Left lung (tissue), 10 donors: ENCODE measurements around the gene OR5H15. TPM values are rescaled to one million over a fixed set of nuclear protein-coding genes. Genes with fewer than 3 reads are reported as not detected.

Experiments
- ATAC-seq: fragments of 200-7000 bp; cut with Tn5 transposase; one replicate; pipeline ENCODE4 v1.9.1; 2020; ENCODE audit warnings: moderate library complexity
- DNase-seq, 4 donors: peaks; one replicate each; pipeline ENCODE4 v3.0.0-alpha.2; 2013 to 2020
- H3K27ac ChIP-seq, 2 donors: fragments of 200-600 bp; sonication (generic) in 1 of 2; one replicate each; pipeline versions ENCODE4 v1.5.0 to v1.8.0; 2020 to 2021
- H3K27me3 ChIP-seq, 2 donors: fragments of 200-600 bp; sonication (generic) in 1 of 2; one replicate each; pipeline versions ENCODE4 v1.5.0 to v1.8.0; 2020 to 2021
- H3K36me3 ChIP-seq, 2 donors: fragments of 200-600 bp; sonication (generic) in 1 of 2; one replicate each; pipeline versions ENCODE4 v1.5.0 to v1.8.0; 2020 to 2021
- H3K4me1 ChIP-seq, 2 donors: fragments of 200-600 bp; one replicate each; pipeline ENCODE4 v1.8.0; 2021
- H3K4me3 ChIP-seq, 2 donors: fragments of 200-600 bp; sonication (generic) in 1 of 2; one replicate each; pipeline versions ENCODE4 v1.5.0 to v1.8.0; 2020 to 2021; ENCODE audit warnings: mild to moderate bottlenecking in 1 of 2
- H3K9me3 ChIP-seq, 2 donors: fragments of 200-600 bp; sonication (generic) in 1 of 2; one replicate each; pipeline versions ENCODE4 v1.5.0 to v1.8.0; 2020 to 2021
- intact Hi-C, 2 donors: fragments of 100-400 bp; cut with DNase I; formaldehyde crosslinking; loops; one replicate each; pipeline versions ENCODE4 v1.11.2 to v1.14.2; 2022
- polyA plus RNA-seq, 6 donors: library from polyadenylated mRNA; unstranded; fragments of 120-200 nt; gene quantifications; one replicate each; pipeline ENCODE4 v1.2.1, GENCODE V29; 2013; ENCODE audit not compliant: insufficient read length in 6 of 6
- total RNA-seq, 2 donors: library from RNA; stranded (reverse); fragmentation: NEBNext Ultra II Directional; extraction: Animal tissue kit (Norgen Biotek cat#: 25700); gene quantifications; one replicate each; pipeline ENCODE4 v1.2.1, GENCODE V29; 2021
- TF ChIP-seq, protein P1 (sequence below), 2 donors: fragments of 200-600 bp; sonication (generic) in 1 of 2; IDR thresholded peaks; one replicate each; pipeline versions ENCODE4 v1.5.0 to v1.8.0; 2021; ENCODE audit warnings: antibody characterized with exemption in 2 of 2
- donor health status: DM: no; HTN: yes; CAD: no.
- donor health status: DM: no; HTN: no; CAD: no.

OR5H15 gene
- total and polyA plus RNA-seq, 8 donors = not detected

DNA sequence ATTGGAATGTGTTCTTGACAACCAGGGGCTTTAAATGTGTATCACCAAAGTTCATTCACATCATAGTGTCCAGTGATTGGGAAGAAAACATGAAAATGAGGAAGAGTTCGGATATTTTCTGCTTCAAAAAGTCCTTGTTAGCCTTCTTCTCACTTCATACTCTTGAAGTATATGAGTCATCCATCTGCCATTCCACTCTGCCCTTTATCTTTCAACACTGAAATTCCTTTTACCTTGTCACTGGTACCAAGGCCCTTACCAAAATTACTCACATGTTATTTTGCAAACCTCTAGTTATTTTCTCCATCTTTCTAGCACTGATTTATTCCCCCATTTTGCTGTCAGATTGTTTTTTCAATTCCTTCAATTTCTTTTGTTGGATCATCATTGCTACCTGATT, 32.5 kb downstream of the OR5H15 start:
- TF ChIP-seq, protein P1, sequence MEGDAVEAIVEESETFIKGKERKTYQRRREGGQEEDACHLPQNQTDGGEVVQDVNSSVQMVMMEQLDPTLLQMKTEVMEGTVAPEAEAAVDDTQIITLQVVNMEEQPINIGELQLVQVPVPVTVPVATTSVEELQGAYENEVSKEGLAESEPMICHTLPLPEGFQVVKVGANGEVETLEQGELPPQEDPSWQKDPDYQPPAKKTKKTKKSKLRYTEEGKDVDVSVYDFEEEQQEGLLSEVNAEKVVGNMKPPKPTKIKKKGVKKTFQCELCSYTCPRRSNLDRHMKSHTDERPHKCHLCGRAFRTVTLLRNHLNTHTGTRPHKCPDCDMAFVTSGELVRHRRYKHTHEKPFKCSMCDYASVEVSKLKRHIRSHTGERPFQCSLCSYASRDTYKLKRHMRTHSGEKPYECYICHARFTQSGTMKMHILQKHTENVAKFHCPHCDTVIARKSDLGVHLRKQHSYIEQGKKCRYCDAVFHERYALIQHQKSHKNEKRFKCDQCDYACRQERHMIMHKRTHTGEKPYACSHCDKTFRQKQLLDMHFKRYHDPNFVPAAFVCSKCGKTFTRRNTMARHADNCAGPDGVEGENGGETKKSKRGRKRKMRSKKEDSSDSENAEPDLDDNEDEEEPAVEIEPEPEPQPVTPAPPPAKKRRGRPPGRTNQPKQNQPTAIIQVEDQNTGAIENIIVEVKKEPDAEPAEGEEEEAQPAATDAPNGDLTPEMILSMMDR (IDR thresholded peaks at IDR 0.05) = no peak
- Histone ChIP-seq H3K27ac (no peak overlapping the region), H3K27me3 (no peaks in the 10 kb centered on the region), H3K36me3 (no peaks in the 10 kb centered on the region), H3K4me3 (no peak overlapping the region), H3K4me1 (no peaks in the 10 kb centered on the region), H3K9me3 (no peaks in the 10 kb centered on the region)
- intact Hi-C loops = no loop called here
- DNase-seq = no peak
- ATAC-seq = peak; percentile 68

DNA sequence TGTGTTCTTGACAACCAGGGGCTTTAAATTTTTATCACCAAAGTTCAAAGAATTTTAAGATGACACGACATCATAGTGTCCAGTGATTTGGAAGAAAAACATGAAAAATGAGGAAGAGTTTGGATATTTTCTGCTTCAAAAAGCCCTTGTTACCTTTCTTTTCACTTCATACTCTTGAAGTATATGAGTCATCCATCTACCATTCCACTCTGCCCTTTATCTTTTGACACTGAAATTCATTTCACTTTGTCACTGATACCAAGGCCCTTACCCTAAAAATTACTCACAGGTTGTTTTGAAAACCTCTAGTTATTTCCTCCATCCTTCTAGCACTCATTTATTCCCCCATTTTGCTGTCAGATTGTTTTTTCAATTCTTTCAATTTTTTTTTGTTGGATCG, 42.7 kb downstream of the OR5H15 start:
- H3K4me1 ChIP-seq = no peaks in the 10 kb centered on the region
- no peak overlapping the region for H3K27ac ChIP-seq
- ATAC-seq = peak; percentile 35
- no peak for DNase-seq
- no peak overlapping the region for H3K4me3 ChIP-seq
- H3K9me3 ChIP-seq = no peaks in the 10 kb centered on the region
- intact Hi-C loops = no loop called here
- H3K36me3 ChIP-seq = no peaks in the 10 kb centered on the region
- H3K27me3 ChIP-seq = no peaks in the 10 kb centered on the region
- TF ChIP-seq, protein P1 (IDR thresholded peaks at IDR 0.05) = no peak

DNA sequence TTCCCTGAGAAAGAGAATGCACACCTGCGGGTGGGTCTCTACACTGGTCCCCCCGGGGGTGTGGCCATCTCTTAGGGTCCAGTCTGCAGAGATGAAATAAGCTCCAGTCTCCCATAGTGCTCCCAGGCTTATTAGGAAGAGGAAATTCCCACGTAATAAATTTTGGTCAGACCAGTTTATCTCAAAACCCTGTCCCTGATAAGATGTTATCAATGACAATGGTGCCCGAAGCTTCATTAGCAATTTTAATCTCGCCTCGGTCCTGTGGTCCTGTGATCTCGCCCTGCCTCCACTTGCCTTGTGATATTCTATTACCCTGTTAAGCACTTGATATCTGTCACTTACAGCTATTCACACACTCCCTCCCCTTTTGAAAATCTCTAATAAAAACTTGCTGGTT, 46.8 kb downstream of the OR5H15 start:
- no peaks in the 10 kb centered on the region for H3K27me3 ChIP-seq
- no peaks in the 10 kb centered on the region for H3K4me1 ChIP-seq
- H3K27ac ChIP-seq = no peak overlapping the region
- no peak overlapping the region for H3K4me3 ChIP-seq
- intact Hi-C loops = no loop called here
- H3K9me3 ChIP-seq = no peaks in the 10 kb centered on the region
- DNase-seq = no peak
- TF ChIP-seq, protein P1 (IDR thresholded peaks at IDR 0.05) = no peak
- H3K36me3 ChIP-seq = no peaks in the 10 kb centered on the region
- no peak for ATAC-seq

DNA sequence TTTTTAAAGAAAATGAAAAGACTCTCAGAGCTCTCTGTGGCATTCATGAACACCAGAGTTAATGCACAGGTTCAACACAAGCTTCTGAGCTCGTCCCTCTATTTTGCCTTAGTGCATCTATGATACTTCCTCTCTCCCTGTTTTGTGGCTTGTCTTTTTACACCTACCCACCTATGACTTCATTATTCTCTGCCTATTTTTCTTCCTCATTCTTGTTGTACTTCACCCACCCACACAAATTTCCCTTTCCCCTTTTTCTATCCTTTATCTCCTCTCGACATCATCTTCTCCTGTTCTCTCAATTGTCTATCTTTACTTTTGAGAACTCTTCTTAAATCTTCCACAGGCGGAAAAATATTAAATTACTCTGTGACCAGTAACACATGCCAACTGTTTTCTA, 48.6 kb downstream of the OR5H15 start:
- H3K27me3 ChIP-seq = no peaks in the 10 kb centered on the region
- intact Hi-C loops = no loop called here
- no peaks in the 10 kb centered on the region for H3K9me3 ChIP-seq
- TF ChIP-seq, protein P1 (IDR thresholded peaks at IDR 0.05) = no peak
- DNase-seq (no peak), ATAC-seq (no peak)
- no peak overlapping the region for H3K4me3 ChIP-seq
- no peaks in the 10 kb centered on the region for H3K36me3 ChIP-seq
- no peak overlapping the region for H3K27ac ChIP-seq
- no peaks in the 10 kb centered on the region for H3K4me1 ChIP-seq

Other genes starting within 250 kb of the OR5H15 start
- gene RIOX2, start 194.3 kb upstream of the OR5H15 start, total RNA-seq = 10 to 100 TPM; 16.6 to 29.3 TPM
- 10 to 100 TPM; 33.6 to 44.3 (median 39.1) TPM for gene RIOX2, start 194.3 kb upstream of the OR5H15 start, polyA plus RNA-seq
- gene GABRR3, start 131.4 kb upstream of the OR5H15 start, total RNA-seq = not detected
- under 1 TPM in 1 of 6 donors, not detected in 5; 0.10 TPM for gene GABRR3, start 131.4 kb upstream of the OR5H15 start, polyA plus RNA-seq
- gene OR5AC2, start 79.5 kb upstream of the OR5H15 start, total RNA-seq = not detected
- gene OR5AC2, start 79.5 kb upstream of the OR5H15 start, polyA plus RNA-seq = not detected
- gene OR5H1, start 36.0 kb upstream of the OR5H15 start, total RNA-seq = not detected
- gene OR5H1, start 36.0 kb upstream of the OR5H15 start, polyA plus RNA-seq = under 1 TPM in 3 of 6 donors, not detected in 3; 0.03 to 0.06 (median 0.04) TPM
- gene OR5H14, start 19.2 kb upstream of the OR5H15 start, total RNA-seq = not detected
- gene OR5H14, start 19.2 kb upstream of the OR5H15 start, polyA plus RNA-seq = under 1 TPM in 3 of 6 donors, not detected in 3; 0.03 TPM
- not detected for gene OR5H6, start 97.5 kb downstream of the OR5H15 start, total RNA-seq
- gene OR5H6, start 97.5 kb downstream of the OR5H15 start, polyA plus RNA-seq = not detected
- not detected for gene OR5H2, start 115.8 kb downstream of the OR5H15 start, total RNA-seq
- gene OR5H2, start 115.8 kb downstream of the OR5H15 start, polyA plus RNA-seq = not detected
- gene OR5K4, start 187.2 kb downstream of the OR5H15 start, total RNA-seq = not detected
- not detected for gene OR5K4, start 187.2 kb downstream of the OR5H15 start, polyA plus RNA-seq
- not detected for gene OR5K3, start 224.0 kb downstream of the OR5H15 start, total RNA-seq
- gene OR5K3, start 224.0 kb downstream of the OR5H15 start, polyA plus RNA-seq = not detected